HuH-7 (cell line): ENCODE data around the gene ZMAT5.

ENCODE experiments used
- DNase-seq: peaks from one replicate; pipeline ENCODE4 v3.0.0; 2011; ENCODE audit warnings: low spot score

Gene ZMAT5

GRCh38 chr22:29753808-29754657 lies 12.8 kb downstream of the ZMAT5 start:
- no peak for DNase-seq

- no peak for DNase-seq
Measured at GRCh38 chr22:29751669-29752068, 15.1 kb downstream of the ZMAT5 start.

- DNase-seq: no peak
Measured at GRCh38 chr22:29750559-29751538, 16.0 kb downstream of the ZMAT5 start.

- DNase-seq: no peak
Measured at GRCh38 chr22:29750029-29750428, 16.8 kb downstream of the ZMAT5 start.

- DNase-seq: no peak
Measured at GRCh38 chr22:29748248-29748893, 18.4 kb downstream of the ZMAT5 start.

- DNase-seq: no peak
Measured at GRCh38 chr22:29747832-29748231, 19.0 kb downstream of the ZMAT5 start.

- DNase-seq: no peak
Measured at GRCh38 chr22:29744902-29745301, 21.9 kb downstream of the ZMAT5 start.

- DNase-seq: no peak
Measured at GRCh38 chr22:29742326-29742725, 24.5 kb downstream of the ZMAT5 start.

GRCh38 chr22:29741926-29742325 lies 24.9 kb downstream of the ZMAT5 start:
- no peak for DNase-seq

- no peak for DNase-seq
Measured at GRCh38 chr22:29740216-29740615, 26.6 kb downstream of the ZMAT5 start.

GRCh38 chr22:29739346-29739875 lies 27.4 kb downstream of the ZMAT5 start:
- no peak for DNase-seq

GRCh38 chr22:29738118-29738815 lies 28.5 kb downstream of the ZMAT5 start:
- no peak for DNase-seq

GRCh38 chr22:29737251-29738117 lies 29.3 kb downstream of the ZMAT5 start:
- no peak for DNase-seq

GRCh38 chr22:29735416-29735815 lies 31.4 kb downstream of the ZMAT5 start:
- no peak for DNase-seq

GRCh38 chr22:29734838-29735237 lies 32.0 kb downstream of the ZMAT5 start:
- no peak for DNase-seq

- DNase-seq: no peak
Measured at GRCh38 chr22:29734406-29734805, 32.4 kb downstream of the ZMAT5 start.

GRCh38 chr22:29733362-29734201 lies 33.2 kb downstream of the ZMAT5 start:
- DNase-seq: peak; percentile 83

GRCh38 chr22:29732883-29733282 lies 33.9 kb downstream of the ZMAT5 start:
- no peak for DNase-seq

GRCh38 chr22:29731058-29731850 lies 35.6 kb downstream of the ZMAT5 start:
- no peak for DNase-seq
